Measurements from ENCODE around the gene PRR18.

The PRR18 gene

GRCh38 chr6:166267526-166267925 is 40.7 kb downstream of the PRR18 start:
- DNase-seq (ENCODE audit: low read depth) = no peak
- TF ChIP-seq, protein P1, sequence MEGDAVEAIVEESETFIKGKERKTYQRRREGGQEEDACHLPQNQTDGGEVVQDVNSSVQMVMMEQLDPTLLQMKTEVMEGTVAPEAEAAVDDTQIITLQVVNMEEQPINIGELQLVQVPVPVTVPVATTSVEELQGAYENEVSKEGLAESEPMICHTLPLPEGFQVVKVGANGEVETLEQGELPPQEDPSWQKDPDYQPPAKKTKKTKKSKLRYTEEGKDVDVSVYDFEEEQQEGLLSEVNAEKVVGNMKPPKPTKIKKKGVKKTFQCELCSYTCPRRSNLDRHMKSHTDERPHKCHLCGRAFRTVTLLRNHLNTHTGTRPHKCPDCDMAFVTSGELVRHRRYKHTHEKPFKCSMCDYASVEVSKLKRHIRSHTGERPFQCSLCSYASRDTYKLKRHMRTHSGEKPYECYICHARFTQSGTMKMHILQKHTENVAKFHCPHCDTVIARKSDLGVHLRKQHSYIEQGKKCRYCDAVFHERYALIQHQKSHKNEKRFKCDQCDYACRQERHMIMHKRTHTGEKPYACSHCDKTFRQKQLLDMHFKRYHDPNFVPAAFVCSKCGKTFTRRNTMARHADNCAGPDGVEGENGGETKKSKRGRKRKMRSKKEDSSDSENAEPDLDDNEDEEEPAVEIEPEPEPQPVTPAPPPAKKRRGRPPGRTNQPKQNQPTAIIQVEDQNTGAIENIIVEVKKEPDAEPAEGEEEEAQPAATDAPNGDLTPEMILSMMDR (IDR thresholded peaks at IDR 0.05; ENCODE audit: control insufficient read depth, insufficient read depth, low read depth, low read length, missing control alignments) = no peak

DNA sequence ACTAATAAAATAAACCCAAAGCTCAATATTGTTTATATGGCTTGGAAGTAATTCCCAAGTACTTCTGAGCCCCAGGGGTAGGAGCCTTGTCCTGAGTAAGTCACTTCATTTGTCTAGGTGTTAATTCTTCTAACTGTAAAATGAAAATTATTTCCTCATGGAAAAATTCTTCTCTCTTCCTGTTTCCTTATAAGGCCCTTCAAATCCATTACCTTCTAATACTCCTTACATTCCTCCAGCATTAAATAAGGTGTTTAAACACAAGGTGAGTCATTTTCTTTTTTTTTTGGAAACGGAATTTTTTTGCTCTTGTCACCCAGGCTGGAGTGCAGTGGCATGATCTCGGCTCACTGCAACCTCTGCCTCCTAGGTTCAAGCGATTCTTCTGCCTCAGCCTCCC is 41.9 kb downstream of the PRR18 start:
- TF ChIP-seq, protein P1 (IDR thresholded peaks at IDR 0.05; ENCODE audit: control insufficient read depth, insufficient read depth, low read depth, low read length, missing control alignments) = no peak
- DNase-seq (ENCODE audit: low read depth) = no peak
- no peak overlapping the region for H3K4me3 ChIP-seq (ENCODE audit: control insufficient read depth, low read depth, low read length)

More at GRCh38 chr6:166267526-166267925, 40.7 kb downstream of the PRR18 start:
- no peak overlapping the region for H3K4me3 ChIP-seq (ENCODE audit: control insufficient read depth, low read depth, low read length)

DNA sequence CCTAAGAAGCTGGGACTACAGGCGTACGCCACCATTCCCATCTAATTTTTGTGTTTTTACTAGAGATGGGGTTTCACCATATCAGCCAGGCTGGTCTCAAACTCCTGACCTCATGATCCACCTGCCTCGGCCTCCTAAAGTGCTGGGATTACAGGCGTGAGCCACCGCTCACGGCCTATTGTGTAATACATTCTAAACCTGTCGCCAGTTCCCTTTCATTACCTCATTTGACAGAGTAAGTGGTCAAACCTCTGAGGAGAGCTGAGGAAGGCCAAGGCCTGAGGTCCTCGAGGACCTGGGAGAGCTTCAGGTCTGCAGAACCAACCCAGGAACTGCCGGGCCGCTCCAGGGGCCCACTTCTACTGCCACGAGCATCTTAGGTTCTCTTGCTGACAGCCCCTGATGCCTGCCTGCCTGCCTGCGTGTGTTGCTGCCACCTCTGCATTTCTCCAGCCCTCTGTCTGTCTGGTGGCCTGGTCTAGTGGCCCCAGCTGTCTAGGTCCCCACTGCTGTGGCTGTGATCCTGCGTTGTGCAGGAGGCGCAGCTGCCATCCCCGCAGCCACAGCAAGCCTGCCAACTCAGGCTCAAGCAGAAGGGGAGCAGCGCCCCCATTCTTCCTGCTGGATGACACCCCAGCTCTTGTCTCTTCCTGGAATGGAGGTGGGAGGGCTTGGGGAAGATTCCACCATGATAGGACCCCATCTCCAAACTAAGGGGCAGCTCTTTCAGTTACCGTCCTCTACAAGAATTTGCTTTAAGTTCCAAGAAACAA is 45.3 kb downstream of the PRR18 start:
- TF ChIP-seq, protein P1 (IDR thresholded peaks at IDR 0.05; ENCODE audit: control insufficient read depth, insufficient read depth, low read depth, low read length, missing control alignments) = no peak
- no peak overlapping the region for H3K4me3 ChIP-seq (ENCODE audit: control insufficient read depth, low read depth, low read length)
- no peak for DNase-seq (ENCODE audit: low read depth)

- DNase-seq (ENCODE audit: low read depth) = no peak
- no peak overlapping the region for H3K4me3 ChIP-seq (ENCODE audit: control insufficient read depth, low read depth, low read length)
- TF ChIP-seq, protein P1 (IDR thresholded peaks at IDR 0.05; ENCODE audit: control insufficient read depth, insufficient read depth, low read depth, low read length, missing control alignments) = no peak
These were observed 48.8 kb downstream of the PRR18 start for GRCh38 chr6:166259296-166259977.

- TF ChIP-seq, protein P1 (IDR thresholded peaks at IDR 0.05; ENCODE audit: control insufficient read depth, insufficient read depth, low read depth, low read length, missing control alignments) = no peak
- H3K4me3 ChIP-seq (ENCODE audit: control insufficient read depth, low read depth, low read length) = no peak overlapping the region
- no peak for DNase-seq (ENCODE audit: low read depth)
These were observed 49.3 kb downstream of the PRR18 start for GRCh38 chr6:166258854-166259276.

GRCh38 chr6:166257911-166258318 is 50.3 kb downstream of the PRR18 start:
- H3K4me3 ChIP-seq (ENCODE audit: control insufficient read depth, low read depth, low read length) = no peak overlapping the region
- TF ChIP-seq, protein P1 (IDR thresholded peaks at IDR 0.05; ENCODE audit: control insufficient read depth, insufficient read depth, low read depth, low read length, missing control alignments) = no peak
- DNase-seq (ENCODE audit: low read depth) = no peak

Data from AG09309 (cell line).